Measurements from ENCODE around the gene STK32B. TPM values are rescaled to one million over a fixed set of nuclear protein-coding genes. Genes with fewer than 3 reads are reported as not detected.

Gene STK32B
- total and polyA plus RNA-seq, 2 experiments from 2014 or later: 0.71 to 2.3 TPM

GRCh38 chr4:5459236-5459635 is 408.0 kb downstream of the STK32B start:
- no peaks in the 10 kb centered on the region for H3K79me2 ChIP-seq (replicated peaks; ENCODE audit: insufficient read depth)
- H3K27me3 Mint-ChIP-seq (ENCODE audit: insufficient read depth, low read depth, poor library complexity): peaks cover 14% of the 10 kb centered on the region
- H3K36me3 Mint-ChIP-seq (ENCODE audit: low read depth): no peaks in the 10 kb centered on the region
- H3F3A ChIP-seq (replicated peaks; ENCODE audit: low read depth): no peaks in the 10 kb centered on the region
- no peaks in the 10 kb centered on the region for H3K9me3 Mint-ChIP-seq
- H3K27ac ChIP-seq (ENCODE audit: low read depth): no peak overlapping the region
- H3K36me3 ChIP-seq (ENCODE audit: insufficient read depth): no peaks in the 10 kb centered on the region
- H4K20me1 ChIP-seq (replicated peaks; ENCODE audit: insufficient read depth): no peaks in the 10 kb centered on the region
- H3K27me3 ChIP-seq (ENCODE audit: insufficient read depth): no peaks in the 10 kb centered on the region
- no peak overlapping the region for H3K4me3 Mint-ChIP-seq
- no peak for TF ChIP-seq ZNF462 (CRISPR knock-in tag; IDR thresholded peaks at IDR 0.05)
- TF ChIP-seq REST (IDR thresholded peaks at IDR 0.05; ENCODE audit: unreplicated experiment): no peak
- no peak for TF ChIP-seq ZNF331 (CRISPR knock-in tag; IDR thresholded peaks at IDR 0.05; ENCODE audit: low read depth)
- TF ChIP-seq POLR2AphosphoS5 (IDR thresholded peaks at IDR 0.05; ENCODE audit: low read depth): no peak
- TF ChIP-seq ETS1 (IDR thresholded peaks at IDR 0.05): no peak
- no peak for TF ChIP-seq EZH2 (IDR thresholded peaks at IDR 0.05; ENCODE audit: low read depth, unreplicated experiment)
- TF ChIP-seq STAT1 (IDR thresholded peaks at IDR 0.05; ENCODE audit: unreplicated experiment): no peak
- TF ChIP-seq NANOG (IDR thresholded peaks at IDR 0.05; ENCODE audit: borderline replicate concordance): no peak
- H3K4me1 Mint-ChIP-seq: peaks cover 12% of the 10 kb centered on the region; the same call in 2 of the 3 replicates
- no peak overlapping the region for H3K27ac Mint-ChIP-seq
- no peak overlapping the region for H3K4me3 ChIP-seq
- no peaks in the 10 kb centered on the region for H3K4me1 ChIP-seq (ENCODE audit: insufficient read depth)
- no peaks in the 10 kb centered on the region for H3K9me2 ChIP-seq (ENCODE audit: insufficient read depth)
- no peak overlapping the region for H3K4me2 ChIP-seq
- ATAC-seq: no peak
- no peak for DNase-seq (ENCODE audit: low spot score)
- H2AFZ ChIP-seq: no peak overlapping the region
